Fibroblast of lung (primary cell): Measurements from ENCODE around the gene DHFR. TPM values are rescaled to one million over a fixed set of nuclear protein-coding genes. Genes with fewer than 3 reads are reported as not detected.

ENCODE experiments used
- DNase-seq, 2 donors: peaks; one replicate each; pipeline versions ENCODE4 v3.0.0 to v3.0.0-alpha.2; 2010; ENCODE audit warnings: low read depth in 2 of 2
- H2AFZ ChIP-seq: 2 replicates; pipeline ENCODE4 v1.5.1; 2012; ENCODE audit warnings: low read length, control low read depth, inconsistent platforms
- H3K27ac ChIP-seq: 2 replicates; pipeline ENCODE4 v1.5.1; 2011; ENCODE audit warnings: low read length, control low read depth; ENCODE audit not compliant: insufficient read depth
- H3K27me3 ChIP-seq: 2 replicates; pipeline ENCODE4 v1.5.1; 2011; ENCODE audit warnings: mild to moderate bottlenecking, low read length; ENCODE audit not compliant: control insufficient read depth, insufficient read depth
- H3K36me3 ChIP-seq: 2 replicates; pipeline ENCODE4 v1.5.1; 2011; ENCODE audit warnings: low read length; ENCODE audit not compliant: control insufficient read depth, insufficient read depth
- H3K4me1 ChIP-seq: 2 replicates; pipeline ENCODE4 v1.5.1; 2011; ENCODE audit warnings: low read length; ENCODE audit not compliant: control insufficient read depth, insufficient read depth; ENCODE audit errors: extremely low read depth
- H3K4me2 ChIP-seq: 2 replicates; pipeline ENCODE4 v1.5.1; 2011; ENCODE audit warnings: low read length, control low read depth; ENCODE audit not compliant: insufficient read depth; ENCODE audit errors: extremely low read depth
- H3K4me3 ChIP-seq, 4 experiments: fragments of 200-600 bp in 1 of 4; sonication (generic) in 1 of 4; replicated peaks in 1 of 4; 2 replicates each; pipeline ENCODE4 v1.5.1; 2011 to 2016; ENCODE audit warnings: low read length in 4 of 4, low read depth in 3 of 4, mild to moderate bottlenecking in 3 of 4, control low read depth in 2 of 4, inconsistent platforms in 1 of 4, mixed read lengths in 1 of 4; ENCODE audit not compliant: insufficient read depth in 1 of 4; ENCODE audit errors: control extremely low read depth in 1 of 4
- H3K79me2 ChIP-seq: 2 replicates; pipeline ENCODE4 v1.5.1; 2012; ENCODE audit warnings: mild to moderate bottlenecking, low read length, inconsistent platforms; ENCODE audit not compliant: control insufficient read depth, insufficient read depth
- H3K9ac ChIP-seq: 2 replicates; pipeline ENCODE4 v1.5.1; 2011; ENCODE audit warnings: mild to moderate bottlenecking, low read length, control low read depth; ENCODE audit not compliant: insufficient read depth
- H3K9me3 ChIP-seq: 2 replicates; pipeline ENCODE4 v1.5.1; 2012; ENCODE audit warnings: low read depth, low read length; ENCODE audit not compliant: control insufficient read depth, insufficient read depth
- H4K20me1 ChIP-seq: 2 replicates; pipeline ENCODE4 v1.5.1; 2011; ENCODE audit warnings: low read length; ENCODE audit not compliant: control insufficient read depth, insufficient read depth; ENCODE audit errors: extremely low read depth
- CTCF ChIP-seq, 2 donors: IDR thresholded peaks in 1 of 2; conservative IDR thresholded peaks in 1 of 2; 1 replicate in 1 of 2; 2 replicates in 1 of 2; pipeline ENCODE4 v1.5.1; 2011 to 2012; ENCODE audit warnings: low read length in 2 of 2, control low read depth in 1 of 2, inconsistent platforms in 1 of 2, low read depth in 1 of 2, mild to moderate bottlenecking in 1 of 2
- EZH2 ChIP-seq: IDR thresholded peaks from 2 replicates; pipeline ENCODE4 v1.5.1; 2012; ENCODE audit warnings: low read length, control low read depth, mild to moderate bottlenecking; ENCODE audit errors: missing control alignments
- polyA plus RNA-seq, 2 donors: library from polyadenylated mRNA; depleted of rRNA in 1 of 2; stranded (reverse) in 1 of 2; unstranded in 1 of 2; fragments of >200 nt; gene quantifications; 2 replicates each; pipeline ENCODE4 v1.2.1, GENCODE V29; 2011 to 2012; ENCODE audit warnings: missing spikeins in 1 of 2
- total RNA-seq: library from RNA; depleted of rRNA; stranded (reverse); fragments of >200 nt; gene quantifications from 2 replicates; pipeline ENCODE4 v1.2.1, GENCODE V29; 2014

DHFR gene
- total and polyA plus RNA-seq, 2 donors (not counting 1 experiment from before 2014, with no cell fraction given): 9.7 to 22.2 TPM

GRCh38 chr5:80615266-80615914 lies 39.4 kb downstream of the DHFR start:
- H3K4me3 ChIP-seq: no peak overlapping the region
- no peaks in the 10 kb centered on the region for H3K4me1 ChIP-seq
- H3K27ac ChIP-seq: no peak overlapping the region
- no peak overlapping the region for H3K4me2 ChIP-seq
- TF ChIP-seq CTCF (conservative IDR thresholded peaks at IDR 0.05 in 1 of 2, IDR thresholded peaks at IDR 0.05 in 1 of 2; ENCODE audit: low read depth in 1 of 2, low read length in 2 of 2) (no peak), EZH2 (no peak)
- no peaks in the 10 kb centered on the region for H3K27me3 ChIP-seq
- peak in 1 of 2 donors; percentile 4 for DNase-seq
- H3K9me3 ChIP-seq: no peaks in the 10 kb centered on the region
- H3K36me3 ChIP-seq: no peaks in the 10 kb centered on the region
- H2AFZ ChIP-seq: no peak overlapping the region
- no peaks in the 10 kb centered on the region for H4K20me1 ChIP-seq
- H3K79me2 ChIP-seq: no peaks in the 10 kb centered on the region
- no peak overlapping the region for H3K9ac ChIP-seq

GRCh38 chr5:80609692-80610091 lies 45.1 kb downstream of the DHFR start:
- Histone ChIP-seq H3K4me1 (no peaks in the 10 kb centered on the region), H3K4me3 (no peak overlapping the region), H3K27me3 (no peaks in the 10 kb centered on the region), H3K4me2 (no peak overlapping the region), H3K9ac (no peak overlapping the region), H4K20me1 (no peaks in the 10 kb centered on the region), H3K27ac (no peak overlapping the region), H3K9me3 (no peaks in the 10 kb centered on the region), H2AFZ (no peak overlapping the region), H3K36me3 (no peaks in the 10 kb centered on the region), H3K79me2 (no peaks in the 10 kb centered on the region)
- no peak for DNase-seq
- TF ChIP-seq CTCF (conservative IDR thresholded peaks at IDR 0.05 in 1 of 2, IDR thresholded peaks at IDR 0.05 in 1 of 2; ENCODE audit: low read depth in 1 of 2, low read length in 2 of 2) (no peak), EZH2 (no peak)

GRCh38 chr5:80608731-80609130 lies 46.1 kb downstream of the DHFR start:
- DNase-seq: no peak
- no peaks in the 10 kb centered on the region for H3K4me1 ChIP-seq
- H3K9me3 ChIP-seq: no peaks in the 10 kb centered on the region
- H3K36me3 ChIP-seq: no peaks in the 10 kb centered on the region
- no peak for TF ChIP-seq CTCF (conservative IDR thresholded peaks at IDR 0.05 in 1 of 2, IDR thresholded peaks at IDR 0.05 in 1 of 2; ENCODE audit: low read depth in 1 of 2, low read length in 2 of 2)
- no peak for TF ChIP-seq EZH2
- H3K9ac ChIP-seq: no peak overlapping the region
- no peak overlapping the region for H3K27ac ChIP-seq
- H3K27me3 ChIP-seq: no peaks in the 10 kb centered on the region
- no peak overlapping the region for H2AFZ ChIP-seq
- no peaks in the 10 kb centered on the region for H3K79me2 ChIP-seq
- H4K20me1 ChIP-seq: no peaks in the 10 kb centered on the region
- no peak overlapping the region for H3K4me3 ChIP-seq
- H3K4me2 ChIP-seq: no peak overlapping the region
